PC-3 (cell line): ENCODE measurements around the gene EXOC6B. TPM values are rescaled to one million over a fixed set of nuclear protein-coding genes. Genes with fewer than 3 reads are reported as not detected.

Source experiments
- ATAC-seq: fragments of 200-7000 bp; cut with Tn5 transposase; 2 replicates; pipeline ENCODE4 v1.9.1; 2020; ENCODE audit warnings: mild to moderate bottlenecking, moderate library complexity
- BruUV-seq: library from RNA; stranded (reverse); fragments of 400-500 nt; replicated peaks from 2 replicates; lab custom pipeline; 2021; lab: Mats Ljungman, UMichigan
- CTCF ChIA-PET: fragments of 300-600 bp; sonication (Branson Sonifier 250); formaldehyde crosslinking; loops from one replicate; lab custom pipeline; 2022; ENCODE audit warnings: antibody characterized with exemption; lab: Charles Lee
- POLR2A ChIA-PET: fragments of 300-600 bp; sonication (Branson Sonifier 250); formaldehyde crosslinking; loops from one replicate; lab custom pipeline; 2022; ENCODE audit warnings: antibody characterized with exemption; ENCODE audit not compliant: unreplicated experiment; lab: Charles Lee
- DNase-seq: peaks from one replicate; pipeline ENCODE4 v3.0.0-alpha.2; 2015
- H2AFZ ChIP-seq: fragments of 300-600 bp; sonication (generic); 2 replicates; pipeline ENCODE4 v1.6.0; 2016; ENCODE audit warnings: antibody characterized with exemption, low read length
- H3F3A ChIP-seq: fragments of 300-600 bp; sonication (generic); one replicate; pipeline ENCODE4 v1.6.0; 2017; ENCODE audit warnings: antibody characterized with exemption, low read length, control low read depth, mild to moderate bottlenecking; ENCODE audit not compliant: unreplicated experiment
- H3K27ac ChIP-seq: fragments of 300-600 bp; sonication (generic); 2 replicates; pipeline ENCODE4 v1.5.1; 2016; ENCODE audit warnings: mild to moderate bottlenecking, low read length
- H3K27me3 ChIP-seq: fragments of 300-600 bp; sonication (generic); 2 replicates; pipeline ENCODE4 v1.6.1; 2016; ENCODE audit warnings: low read length, mixed read lengths
- H3K36me3 ChIP-seq: fragments of 300-600 bp; sonication (generic); 2 replicates; pipeline ENCODE4 v1.6.1; 2016; ENCODE audit warnings: low read depth, mixed run types, low read length, mixed read lengths
- H3K4me1 ChIP-seq: fragments of 300-600 bp; sonication (generic); 2 replicates; pipeline ENCODE4 v1.5.1; 2016; ENCODE audit warnings: low read length; ENCODE audit not compliant: insufficient read depth
- H3K4me2 ChIP-seq: fragments of 300-600 bp; sonication (generic); 2 replicates; pipeline ENCODE4 v1.6.0; 2016; ENCODE audit warnings: low read length
- H3K4me3 ChIP-seq: fragments of 300-600 bp; sonication (generic); 2 replicates; pipeline ENCODE4 v1.5.1; 2016; ENCODE audit warnings: mild to moderate bottlenecking, low read length, mixed read lengths
- H3K79me2 ChIP-seq: fragments of 300-600 bp; sonication (generic); 2 replicates; pipeline ENCODE4 v1.6.1; 2017; ENCODE audit warnings: low read length, mixed read lengths
- H3K9ac ChIP-seq: fragments of 300-600 bp; sonication (generic); 2 replicates; pipeline ENCODE4 v1.6.0; 2016; ENCODE audit warnings: mild to moderate bottlenecking, low read length
- H3K9me2 ChIP-seq: fragments of 300-600 bp; sonication (generic); replicated peaks from 2 replicates; pipeline ENCODE4 v1.6.1; 2016; ENCODE audit warnings: mixed run types, low read length, mixed read lengths
- H3K9me3 ChIP-seq: fragments of 300-600 bp; sonication (generic); 2 replicates; pipeline ENCODE4 v1.6.1; 2016; ENCODE audit warnings: low read length, mixed read lengths
- H4K20me1 ChIP-seq: fragments of 300-600 bp; sonication (generic); 2 replicates; pipeline ENCODE4 v1.6.1; 2016; ENCODE audit warnings: low read length, mixed read lengths
- EZH2 ChIP-seq: fragments of 300-600 bp; sonication (generic); IDR thresholded peaks from one replicate; pipeline ENCODE4 v1.6.1; 2017; ENCODE audit warnings: antibody characterized with exemption, mild to moderate bottlenecking, low read length; ENCODE audit not compliant: unreplicated experiment
- EZH2phosphoT487 ChIP-seq: fragments of 300-600 bp; sonication (generic); IDR thresholded peaks from 2 replicates; pipeline ENCODE4 v1.6.1; 2018; ENCODE audit warnings: mild to moderate bottlenecking, antibody characterized with exemption, low read length, borderline replicate concordance
- intact Hi-C: fragments of 100-400 bp; cut with micrococcal nuclease; formaldehyde crosslinking; loops from 2 replicates; pipeline ENCODE4 v1.9.0; 2023
- total RNA-seq: library from RNA; depleted of rRNA; stranded (reverse); fragments of >200 nt; gene quantifications from 2 replicates; pipeline ENCODE4 v1.2.3, GENCODE V29; 2014
- TF ChIP-seq, protein P1 (sequence below): fragments of 300-600 bp; sonication (generic); conservative IDR thresholded peaks from 2 replicates; pipeline ENCODE4 v1.5.1; 2017; ENCODE audit warnings: antibody characterized with exemption, low read depth, mild to moderate bottlenecking, low read length

The EXOC6B gene
- total RNA-seq, 1 experiment from 2014 or later = 13.9 TPM

DNA sequence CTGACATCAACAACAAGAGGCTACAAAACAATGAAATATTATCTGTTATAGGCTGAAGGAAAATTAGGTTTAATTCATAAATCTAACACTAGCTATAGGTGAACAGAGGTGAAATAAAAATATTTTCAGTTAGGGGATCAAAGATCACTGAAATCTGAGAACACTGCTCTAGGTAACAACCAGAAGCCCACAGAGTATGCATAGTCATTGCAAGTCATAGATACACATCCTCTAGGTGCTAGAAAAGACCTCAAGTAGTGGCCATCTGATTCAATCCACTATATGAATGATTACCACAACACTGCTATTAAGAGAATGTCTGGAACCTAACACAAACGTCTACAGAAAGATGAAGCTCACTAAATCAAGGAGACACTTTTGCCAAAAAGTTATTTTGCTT is 413.6 kb downstream of the EXOC6B start:
- Histone ChIP-seq H3K27me3 (no peaks in the 10 kb centered on the region), H4K20me1 (no peaks in the 10 kb centered on the region), H3K9me3 (no peaks in the 10 kb centered on the region), H3K4me1 (peaks cover 20% of the 10 kb centered on the region), H3K79me2 (no peaks in the 10 kb centered on the region), H3F3A (no peaks in the 10 kb centered on the region), H3K27ac (no peak overlapping the region), H3K4me3 (no peak overlapping the region), H3K9ac (no peak overlapping the region), H3K9me2 (no peaks in the 10 kb centered on the region), H3K4me2 (no peak overlapping the region), H3K36me3 (no peaks in the 10 kb centered on the region), H2AFZ (no peak overlapping the region)
- ChIA-PET POLR2A (no interaction called here), CTCF (interaction anchor here (0.6 kb wide), 1 partner anchor 451 kb away, joined by 4 read pairs; no protein-coding TSS in a partner anchor)
- ATAC-seq = no peak; the same call in 1 of the 2 replicates
- intact Hi-C loops = no loop called here
- TF ChIP-seq EZH2 (no peak), EZH2phosphoT487 (no peak)
- TF ChIP-seq, protein P1, sequence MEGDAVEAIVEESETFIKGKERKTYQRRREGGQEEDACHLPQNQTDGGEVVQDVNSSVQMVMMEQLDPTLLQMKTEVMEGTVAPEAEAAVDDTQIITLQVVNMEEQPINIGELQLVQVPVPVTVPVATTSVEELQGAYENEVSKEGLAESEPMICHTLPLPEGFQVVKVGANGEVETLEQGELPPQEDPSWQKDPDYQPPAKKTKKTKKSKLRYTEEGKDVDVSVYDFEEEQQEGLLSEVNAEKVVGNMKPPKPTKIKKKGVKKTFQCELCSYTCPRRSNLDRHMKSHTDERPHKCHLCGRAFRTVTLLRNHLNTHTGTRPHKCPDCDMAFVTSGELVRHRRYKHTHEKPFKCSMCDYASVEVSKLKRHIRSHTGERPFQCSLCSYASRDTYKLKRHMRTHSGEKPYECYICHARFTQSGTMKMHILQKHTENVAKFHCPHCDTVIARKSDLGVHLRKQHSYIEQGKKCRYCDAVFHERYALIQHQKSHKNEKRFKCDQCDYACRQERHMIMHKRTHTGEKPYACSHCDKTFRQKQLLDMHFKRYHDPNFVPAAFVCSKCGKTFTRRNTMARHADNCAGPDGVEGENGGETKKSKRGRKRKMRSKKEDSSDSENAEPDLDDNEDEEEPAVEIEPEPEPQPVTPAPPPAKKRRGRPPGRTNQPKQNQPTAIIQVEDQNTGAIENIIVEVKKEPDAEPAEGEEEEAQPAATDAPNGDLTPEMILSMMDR = no peak
- peak; percentile 45 for DNase-seq
- BruUV-seq = no TSS peak

DNA sequence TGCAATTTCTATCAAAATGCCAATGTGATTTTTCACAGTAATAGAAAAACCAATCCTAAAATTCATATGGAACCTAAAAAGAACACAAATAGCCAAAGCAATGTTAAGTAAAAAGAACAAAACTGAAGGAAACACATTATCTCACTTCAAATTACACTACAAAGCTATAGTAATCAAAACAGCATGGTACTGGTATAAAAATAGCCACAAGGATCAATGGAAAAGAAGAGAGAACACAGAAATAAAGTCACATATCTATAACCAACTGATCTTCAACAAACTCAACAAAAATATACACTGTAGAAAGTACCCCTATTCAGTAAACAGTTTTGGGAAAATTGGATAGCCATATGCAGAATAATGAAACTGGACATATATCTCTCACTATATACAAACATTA is 426.0 kb downstream of the EXOC6B start:
- no peaks in the 10 kb centered on the region for H3K4me1 ChIP-seq
- no peak for TF ChIP-seq EZH2phosphoT487
- no peak for TF ChIP-seq EZH2
- TF ChIP-seq, protein P1 = no peak
- H3K27ac ChIP-seq = no peak overlapping the region
- peaks cover 7% of the 10 kb centered on the region; the same call in 1 of the 2 replicates for H3K9me3 ChIP-seq
- H3K79me2 ChIP-seq = no peaks in the 10 kb centered on the region
- H3K4me3 ChIP-seq = no peak overlapping the region
- no peaks in the 10 kb centered on the region for H3F3A ChIP-seq
- intact Hi-C loops = no loop called here
- CTCF ChIA-PET = no interaction called here
- H3K4me2 ChIP-seq = no peak overlapping the region
- H3K9ac ChIP-seq = no peak overlapping the region
- H4K20me1 ChIP-seq = no peaks in the 10 kb centered on the region
- DNase-seq (no peak), ATAC-seq (no peak)
- 0 out of 2 replicates have a peak, but pooled peaks cover 4% of the 10 kb centered on the region for H3K36me3 ChIP-seq
- no peak overlapping the region for H2AFZ ChIP-seq
- H3K9me2 ChIP-seq = no peaks in the 10 kb centered on the region
- no TSS peak for BruUV-seq
- POLR2A ChIA-PET = no interaction called here
- H3K27me3 ChIP-seq = no peaks in the 10 kb centered on the region

DNA sequence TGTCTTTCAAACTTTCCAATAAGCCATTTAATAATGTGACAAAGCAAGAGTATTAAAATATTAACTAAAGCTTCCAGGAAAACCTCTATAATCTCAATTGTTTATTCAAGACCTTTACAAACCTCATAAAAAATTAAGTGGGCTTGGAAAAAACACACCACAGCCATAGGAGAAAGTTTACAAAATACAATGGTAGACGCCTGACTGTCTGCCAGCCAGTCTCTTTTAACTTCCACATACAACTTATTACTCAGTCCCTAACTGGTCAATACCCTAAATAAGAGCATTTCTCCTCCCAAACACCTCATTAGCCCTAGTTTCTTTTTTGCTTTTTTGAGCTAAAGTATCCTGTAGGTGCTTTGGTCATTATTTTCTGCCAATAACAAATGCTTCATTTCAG is 430.7 kb downstream of the EXOC6B start:
- H3K27ac ChIP-seq = no peak overlapping the region
- no peak overlapping the region for H3K4me2 ChIP-seq
- no peaks in the 10 kb centered on the region for H3K9me2 ChIP-seq
- H3K36me3 ChIP-seq = 0 out of 2 replicates have a peak, but pooled peaks cover 4% of the 10 kb centered on the region
- 0 out of 2 replicates have a peak, but pooled peaks cover 4% of the 10 kb centered on the region for H3K4me1 ChIP-seq
- peak; percentile 48 for ATAC-seq
- no peaks in the 10 kb centered on the region for H3F3A ChIP-seq
- no TSS peak for BruUV-seq
- intact Hi-C loops = no loop called here
- TF ChIP-seq EZH2 (no peak), EZH2phosphoT487 (no peak)
- TF ChIP-seq, protein P1 = no peak
- DNase-seq = no peak
- ChIA-PET POLR2A (no interaction called here), CTCF (no interaction called here)
- H3K9me3 ChIP-seq = peaks cover 6% of the 10 kb centered on the region; the same call in 1 of the 2 replicates
- no peaks in the 10 kb centered on the region for H4K20me1 ChIP-seq
- H2AFZ ChIP-seq = no peak overlapping the region
- H3K27me3 ChIP-seq = no peaks in the 10 kb centered on the region
- H3K9ac ChIP-seq = no peak overlapping the region
- no peaks in the 10 kb centered on the region for H3K79me2 ChIP-seq
- H3K4me3 ChIP-seq = no peak overlapping the region
